Neuronal stem cell (in vitro differentiated cells): Measurements from ENCODE around the gene MAP4K3.

Experiments
- DNase-seq: peaks from one replicate; pipeline ENCODE4 v3.0.0-alpha.2; 2013; ENCODE audit warnings: low spot score
- H2AFZ ChIP-seq: one replicate; pipeline ENCODE4 v1.6.1; 2013; ENCODE audit warnings: mild to moderate bottlenecking, low read length, inconsistent platforms
- H2AK5ac ChIP-seq: 2 replicates; pipeline ENCODE4 v1.6.1; 2013; ENCODE audit warnings: low read depth, mild to moderate bottlenecking, inconsistent platforms, low read length, moderate library complexity, mixed read lengths
- H2BK120ac ChIP-seq: 2 replicates; pipeline ENCODE4 v1.6.1; 2013; ENCODE audit warnings: low read depth, mild to moderate bottlenecking, inconsistent platforms, low read length, moderate library complexity, mixed read lengths
- H2BK12ac ChIP-seq: one replicate; pipeline ENCODE4 v1.6.1; 2013; ENCODE audit warnings: low read length, inconsistent platforms
- H2BK15ac ChIP-seq: 2 replicates; pipeline ENCODE4 v1.6.1; 2013; ENCODE audit warnings: mild to moderate bottlenecking, low read length, inconsistent platforms, mixed read lengths
- H2BK5ac ChIP-seq: one replicate; pipeline ENCODE4 v1.6.1; 2013; ENCODE audit warnings: inconsistent platforms, mild to moderate bottlenecking, low read length, moderate library complexity
- H3K14ac ChIP-seq: one replicate; pipeline ENCODE4 v1.6.1; 2013; ENCODE audit warnings: low read length, inconsistent platforms
- H3K18ac ChIP-seq: 2 replicates; pipeline ENCODE4 v1.6.1; 2013; ENCODE audit warnings: low read length, inconsistent platforms
- H3K23ac ChIP-seq: 2 replicates; pipeline ENCODE4 v1.6.1; 2013; ENCODE audit warnings: low read depth, mild to moderate bottlenecking, mixed read lengths, low read length, inconsistent platforms; ENCODE audit not compliant: poor library complexity
- H3K27ac ChIP-seq: replicated peaks from 3 replicates; pipeline ENCODE4 v1.5.1; 2013; ENCODE audit warnings: low read length, inconsistent platforms
- H3K27me3 ChIP-seq, 3 experiments: 2 replicates each; pipeline ENCODE4 v1.6.1; 2013; ENCODE audit warnings: low read length in 3 of 3, mild to moderate bottlenecking in 2 of 3, inconsistent platforms in 1 of 3, low read depth in 1 of 3, mixed read lengths in 1 of 3, moderate library complexity in 1 of 3; ENCODE audit not compliant: control insufficient read depth in 3 of 3, insufficient read depth in 3 of 3
- H3K36me3 ChIP-seq, 2 donors: replicated peaks in 1 of 2; 2 replicates each; pipeline ENCODE4 v1.6.1; 2013; ENCODE audit warnings: low read length in 2 of 2; ENCODE audit not compliant: control insufficient read depth in 2 of 2, insufficient read depth in 2 of 2
- H3K4ac ChIP-seq: 2 replicates; pipeline ENCODE4 v1.6.1; 2013; ENCODE audit warnings: inconsistent platforms, mild to moderate bottlenecking, low read length, moderate library complexity
- H3K4me1 ChIP-seq, 2 donors: 1 replicate in 1 of 2; 2 replicates in 1 of 2; pipeline ENCODE4 v1.6.1; 2013; ENCODE audit warnings: low read length in 2 of 2, low read depth in 1 of 2; ENCODE audit not compliant: control insufficient read depth in 2 of 2, insufficient read depth in 1 of 2
- H3K4me2 ChIP-seq: one replicate; pipeline ENCODE4 v1.6.1; 2013; ENCODE audit warnings: mild to moderate bottlenecking, low read length, inconsistent platforms; ENCODE audit not compliant: insufficient read depth, poor library complexity, severe bottlenecking
- H3K4me3 ChIP-seq, 2 donors: 2 replicates each; pipeline ENCODE4 v1.5.1; 2013; ENCODE audit warnings: low read length in 2 of 2, mild to moderate bottlenecking in 2 of 2, inconsistent platforms in 1 of 2, moderate library complexity in 1 of 2
- H3K79me1 ChIP-seq: one replicate; pipeline ENCODE4 v1.6.1; 2013; ENCODE audit warnings: low read depth, mild to moderate bottlenecking, inconsistent platforms, low read length, moderate library complexity
- H3K9ac ChIP-seq: one replicate; pipeline ENCODE4 v1.6.1; 2013; ENCODE audit warnings: mild to moderate bottlenecking, low read depth, low read length, inconsistent platforms; ENCODE audit not compliant: poor library complexity
- H3K9me3 ChIP-seq, 2 donors: replicated peaks in 1 of 2; 2 replicates each; pipeline versions ENCODE3 to v1.6.1; 2013; ENCODE audit warnings: low read length in 2 of 2, mild to moderate bottlenecking in 2 of 2, inconsistent platforms in 1 of 2, low read depth in 1 of 2, mixed read lengths in 1 of 2, moderate library complexity in 1 of 2; ENCODE audit not compliant: control insufficient read depth in 2 of 2, insufficient read depth in 1 of 2
- H4K8ac ChIP-seq: one replicate; pipeline ENCODE4 v1.6.1; 2013; ENCODE audit warnings: low read depth, mild to moderate bottlenecking, inconsistent platforms, low read length, moderate library complexity
- H4K91ac ChIP-seq: one replicate; pipeline ENCODE4 v1.6.1; 2013; ENCODE audit warnings: low read length, low read depth, mild to moderate bottlenecking, inconsistent platforms; ENCODE audit not compliant: poor library complexity
- WGBS, 2 donors: extraction: QIAGEN DNeasy Blood & Tissue Kit; methylation state at CpG; one replicate each; pipeline ENCODE4 v1.1.7; 2013; ENCODE audit warnings: missing lambda C conversion rate in 2 of 2, mixed read lengths in 1 of 2; ENCODE audit not compliant: insufficient read length in 2 of 2, insufficient replicate concordance in 1 of 2; ENCODE audit errors: extremely low coverage in 2 of 2; 5-methylcytosine and 5-hydroxymethylcytosine counted together

Gene MAP4K3

DNA sequence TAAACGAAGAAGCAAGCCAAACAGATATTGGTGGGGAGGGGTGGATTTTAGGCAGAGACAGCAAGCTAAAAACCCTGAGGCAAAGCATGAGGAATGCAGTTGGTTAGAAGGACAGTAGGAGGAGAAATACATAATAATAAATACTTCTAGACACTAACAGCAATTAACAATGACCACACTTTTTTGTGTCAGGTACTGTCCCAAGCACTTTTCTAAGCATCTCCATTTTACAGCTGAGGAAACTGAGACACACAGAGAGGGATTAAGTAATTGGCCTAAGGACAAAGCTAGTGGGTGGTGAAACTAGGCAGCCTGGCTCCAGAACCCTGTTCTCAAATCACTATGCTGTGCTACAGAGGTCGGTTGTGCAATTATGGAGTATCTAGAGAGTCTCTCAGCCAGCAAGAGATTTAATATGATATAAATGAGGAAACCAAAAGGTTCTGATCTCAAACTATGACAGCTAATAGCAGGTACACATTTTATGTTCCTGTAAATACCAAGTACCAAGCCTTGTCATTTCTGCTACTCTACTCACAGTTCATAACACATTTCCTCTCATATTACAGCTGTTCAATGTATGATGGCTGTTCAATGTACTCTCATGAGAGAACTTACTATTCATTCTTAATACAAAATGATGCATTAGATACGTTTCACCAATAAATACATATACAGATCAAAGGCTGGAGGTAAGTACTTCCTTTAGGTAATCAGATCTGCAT is 5.3 kb downstream of the MAP4K3 start:
- H2BK12ac ChIP-seq, result no peak overlapping the region
- no peak overlapping the region for H2BK120ac ChIP-seq
- H3K4me3 ChIP-seq, result no peak overlapping the region
- H2BK5ac ChIP-seq, result no peak overlapping the region
- no peak overlapping the region for H4K8ac ChIP-seq
- peaks cover 0 to 50% of the 10 kb centered on the region in 2 donors for H3K36me3 ChIP-seq
- peaks cover 0 to 39% of the 10 kb centered on the region in 2 donors for H3K9me3 ChIP-seq
- H3K4me2 ChIP-seq, result no peak overlapping the region
- H4K91ac ChIP-seq, result no peak overlapping the region
- DNase-seq, result no peak
- H3K4me1 ChIP-seq, result peaks cover 3 to 10% of the 10 kb centered on the region in 2 donors
- no CpG with 5 or more reads among the region's 3 CpGs for WGBS, 2 donors
- H3K18ac ChIP-seq, result no peak overlapping the region
- no peak overlapping the region for H3K23ac ChIP-seq
- no peak overlapping the region for H3K4ac ChIP-seq
- no peak overlapping the region for H3K14ac ChIP-seq
- no peak overlapping the region for H2AK5ac ChIP-seq
- no peak overlapping the region for H2AFZ ChIP-seq
- H3K9ac ChIP-seq, result no peak overlapping the region
- H3K27ac ChIP-seq, result no peak overlapping the region
- H2BK15ac ChIP-seq, result no peak overlapping the region
- H3K27me3 ChIP-seq, result no peaks in the 10 kb centered on the region
- H3K79me1 ChIP-seq, result no peaks in the 10 kb centered on the region

DNA sequence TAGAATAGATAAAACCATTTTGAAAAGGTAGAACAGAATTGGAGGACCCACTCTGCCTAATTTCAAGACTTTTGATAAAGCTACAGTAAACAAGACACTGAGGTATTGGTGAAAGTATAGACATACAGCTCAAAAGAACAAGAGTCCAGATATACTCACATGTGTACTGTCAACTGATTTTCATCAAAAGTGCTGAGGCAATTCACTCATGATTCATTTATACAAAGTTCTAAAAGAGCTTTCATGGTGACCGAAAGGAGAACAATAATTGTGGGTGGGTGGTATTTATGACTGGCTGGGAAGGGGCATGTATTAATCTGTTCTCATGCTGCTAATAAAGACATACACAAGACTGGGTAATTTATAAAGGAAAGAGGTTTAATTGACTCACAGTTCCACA is 7.3 kb downstream of the MAP4K3 start:
- no peak overlapping the region for H3K4me3 ChIP-seq
- no CpG with 5 or more reads among the region's 1 CpG for WGBS, 2 donors
- no peak overlapping the region for H2BK15ac ChIP-seq
- no peak overlapping the region for H3K18ac ChIP-seq
- H4K91ac ChIP-seq, result no peak overlapping the region
- H3K27me3 ChIP-seq, result no peaks in the 10 kb centered on the region
- H4K8ac ChIP-seq, result no peak overlapping the region
- no peak overlapping the region for H3K23ac ChIP-seq
- H3K9me3 ChIP-seq, result peaks cover 0 to 55% of the 10 kb centered on the region in 2 donors
- no peak overlapping the region for H2BK12ac ChIP-seq
- no peak overlapping the region for H3K14ac ChIP-seq
- no peak overlapping the region for H2BK5ac ChIP-seq
- H3K4me2 ChIP-seq, result no peak overlapping the region
- no peak overlapping the region for H2AFZ ChIP-seq
- no peak overlapping the region for H2AK5ac ChIP-seq
- H3K4ac ChIP-seq, result no peak overlapping the region
- H3K9ac ChIP-seq, result no peak overlapping the region
- no peak overlapping the region for H3K27ac ChIP-seq
- DNase-seq, result no peak
- peaks cover 3 to 9% of the 10 kb centered on the region in 2 donors for H3K4me1 ChIP-seq
- no peak overlapping the region for H2BK120ac ChIP-seq
- H3K79me1 ChIP-seq, result no peaks in the 10 kb centered on the region
- H3K36me3 ChIP-seq, result peaks cover 0 to 50% of the 10 kb centered on the region in 2 donors

DNA sequence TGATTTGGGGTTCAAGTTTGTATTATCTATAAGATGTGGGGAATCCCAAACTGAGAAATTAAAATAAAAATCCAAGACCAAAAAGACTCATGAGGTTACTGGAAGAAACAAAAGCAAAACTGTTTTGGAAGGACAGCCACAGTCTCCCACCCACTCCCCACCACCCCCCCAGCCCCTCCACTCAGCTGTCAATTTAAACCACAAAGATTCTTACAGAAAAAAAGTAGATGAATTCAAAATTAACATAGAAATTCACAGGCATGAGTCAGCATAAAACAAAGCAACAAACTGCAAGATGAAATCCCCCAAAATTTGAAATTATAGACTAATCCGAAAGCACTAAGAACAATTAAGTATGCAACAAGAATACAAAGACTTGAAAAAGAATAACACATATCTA is 12.1 kb downstream of the MAP4K3 start:
- Histone ChIP-seq H3K27me3 (no peaks in the 10 kb centered on the region), H3K18ac (no peak overlapping the region), H3K9ac (no peak overlapping the region), H3K4me3 (no peak overlapping the region), H3K36me3 (peaks cover 0 to 18% of the 10 kb centered on the region in 2 donors), H2AK5ac (no peak overlapping the region), H2BK5ac (no peak overlapping the region), H3K9me3 (peaks cover 0 to 64% of the 10 kb centered on the region in 2 donors), H2AFZ (no peak overlapping the region), H4K91ac (no peak overlapping the region), H3K27ac (no peak overlapping the region), H2BK12ac (no peak overlapping the region), H4K8ac (no peak overlapping the region), H3K4me1 (no peaks in the 10 kb centered on the region), H3K4me2 (no peak overlapping the region), H3K14ac (no peak overlapping the region), H2BK120ac (no peak overlapping the region), H2BK15ac (no peak overlapping the region), H3K23ac (no peak overlapping the region), H3K79me1 (no peaks in the 10 kb centered on the region), H3K4ac (no peak overlapping the region)
- no CpG with 5 or more reads among the region's 1 CpG for WGBS, 2 donors
- no peak for DNase-seq

DNA sequence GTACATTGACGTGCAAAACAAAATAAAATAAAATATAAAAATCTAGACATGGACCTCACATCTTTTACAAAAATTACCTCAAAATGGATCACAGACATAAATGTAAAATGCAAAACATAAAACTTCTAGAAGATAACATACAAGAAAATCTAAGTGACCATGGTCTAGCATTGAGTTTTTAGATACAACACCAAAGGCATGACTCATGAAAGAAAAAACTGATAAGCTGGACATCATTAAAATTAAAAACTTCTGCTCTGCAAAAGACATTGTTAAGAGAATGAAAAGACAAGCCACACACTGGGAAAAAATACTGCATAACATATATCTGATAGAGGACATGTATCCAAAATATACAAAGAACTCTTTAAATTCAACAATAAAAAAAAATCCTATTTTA is 14.4 kb downstream of the MAP4K3 start:
- Histone ChIP-seq H3K9ac (no peak overlapping the region), H3K4me2 (no peak overlapping the region), H2AK5ac (no peak overlapping the region), H2BK12ac (no peak overlapping the region), H3K18ac (no peak overlapping the region), H3K4me1 (no peaks in the 10 kb centered on the region), H3K36me3 (peaks cover 0 to 2% of the 10 kb centered on the region in 2 donors), H3K4me3 (no peak overlapping the region), H3K79me1 (no peaks in the 10 kb centered on the region), H2BK15ac (no peak overlapping the region), H4K91ac (no peak overlapping the region), H3K23ac (no peak overlapping the region), H3K27ac (no peak overlapping the region), H3K9me3 (peaks cover 0 to 54% of the 10 kb centered on the region in 2 donors), H4K8ac (no peak overlapping the region), H3K4ac (no peak overlapping the region), H2AFZ (no peak overlapping the region), H2BK120ac (no peak overlapping the region), H3K14ac (no peak overlapping the region), H2BK5ac (no peak overlapping the region), H3K27me3 (no peaks in the 10 kb centered on the region)
- no CpG with 5 or more reads among the region's 1 CpG for WGBS, 2 donors
- DNase-seq, result no peak
